ENCODE measurements around the gene SCLY.
A peak's percentile ranks its signal among the peaks of the same experiment; 100 is the strongest.
"Not testable (repeated sequence)": the region's sequence is repeated elsewhere in the genome, so short reads cannot be mapped to it uniquely, and the experiment has no call there.

The SCLY gene

DNA sequence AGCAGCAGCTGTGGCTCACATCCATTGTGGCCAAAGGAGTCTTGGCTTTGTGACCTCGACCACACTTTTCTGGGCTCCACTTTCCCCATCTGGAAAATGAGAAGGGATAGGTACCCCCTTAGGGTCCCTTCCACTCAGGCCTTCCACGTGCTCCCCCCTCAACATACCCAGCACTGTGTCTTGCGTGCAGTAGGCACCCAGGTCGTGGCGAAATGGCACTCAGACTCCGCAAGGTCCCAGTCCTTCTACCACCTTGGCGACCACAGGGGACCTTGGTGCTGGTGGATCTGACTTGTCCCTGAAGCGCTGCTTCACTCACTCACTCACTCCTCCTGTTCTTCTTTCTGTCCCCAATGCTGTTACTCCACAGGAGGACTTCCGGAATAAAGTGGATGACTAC, 19.9 kb upstream of the SCLY start:
- DNase-seq (ENCODE audit: low read depth in 2 of 2): no peak

DNA sequence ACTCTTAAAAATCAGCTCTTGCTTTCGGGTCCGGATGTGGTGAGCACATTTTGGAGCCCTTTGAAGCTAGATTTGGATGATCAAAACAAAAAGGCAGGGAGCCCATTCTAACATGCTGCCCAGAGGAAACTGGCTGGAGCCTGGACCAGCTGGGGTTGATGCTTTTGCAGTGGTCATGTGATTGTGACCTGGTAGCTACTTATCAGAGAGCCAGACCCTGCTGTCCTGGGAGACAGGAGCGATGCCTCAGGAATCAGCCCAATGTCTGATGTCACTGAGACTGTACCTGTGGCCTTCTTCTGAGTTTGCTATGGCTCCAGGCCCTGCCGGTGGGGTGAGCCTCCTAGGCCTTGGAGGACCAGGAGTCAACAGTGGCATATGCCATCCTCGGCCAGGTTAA, 18.7 kb upstream of the SCLY start:
- DNase-seq (ENCODE audit: low read depth in 2 of 2): no peak

DNA sequence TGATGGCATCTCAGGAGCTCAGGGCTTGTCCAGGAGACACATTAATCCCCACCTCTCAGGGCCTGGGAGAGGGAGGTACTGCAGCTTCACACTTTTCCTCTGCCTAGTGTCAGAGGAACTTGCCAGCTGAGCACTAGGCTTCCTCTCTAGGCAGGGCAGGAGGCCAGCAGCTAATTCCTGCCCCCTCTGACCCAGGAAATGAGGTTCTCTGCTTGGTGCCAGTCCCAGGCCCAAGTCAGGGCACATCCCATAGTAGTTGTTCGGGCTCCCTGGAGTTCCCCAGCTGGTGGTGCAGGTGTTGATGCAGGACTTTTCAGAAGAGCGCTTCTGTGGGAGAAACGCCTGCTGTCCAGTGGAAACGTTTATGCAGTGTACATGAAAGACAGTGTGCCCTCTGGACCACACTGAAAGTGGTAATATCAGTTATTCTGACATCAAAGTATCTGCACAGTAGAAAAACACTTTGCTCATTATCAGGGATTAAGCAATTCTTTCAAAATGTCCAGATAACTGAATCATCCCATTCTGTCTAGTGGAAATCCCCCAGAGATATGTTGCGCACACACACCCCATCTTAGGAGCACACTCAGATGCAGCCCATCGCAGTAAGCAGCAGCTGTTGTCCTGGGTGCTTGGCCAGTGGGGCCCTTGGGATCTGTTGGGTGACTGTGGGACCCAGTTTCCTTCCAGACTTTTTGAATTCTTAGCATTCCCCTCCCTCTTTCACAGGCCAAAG, 17.8 kb upstream of the SCLY start:
- DNase-seq (ENCODE audit: low read depth in 2 of 2): no peak

GRCh38 chr2:238043851-238044250, 16.9 kb upstream of the SCLY start:
- no peak for DNase-seq (ENCODE audit: low read depth in 2 of 2)

GRCh38 chr2:238045575-238045974, 15.2 kb upstream of the SCLY start:
- no peak for DNase-seq (ENCODE audit: low read depth in 2 of 2)

- no peak for DNase-seq (ENCODE audit: low read depth in 2 of 2)
Measured at GRCh38 chr2:238046725-238047270, 14.0 kb upstream of the SCLY start.

DNA sequence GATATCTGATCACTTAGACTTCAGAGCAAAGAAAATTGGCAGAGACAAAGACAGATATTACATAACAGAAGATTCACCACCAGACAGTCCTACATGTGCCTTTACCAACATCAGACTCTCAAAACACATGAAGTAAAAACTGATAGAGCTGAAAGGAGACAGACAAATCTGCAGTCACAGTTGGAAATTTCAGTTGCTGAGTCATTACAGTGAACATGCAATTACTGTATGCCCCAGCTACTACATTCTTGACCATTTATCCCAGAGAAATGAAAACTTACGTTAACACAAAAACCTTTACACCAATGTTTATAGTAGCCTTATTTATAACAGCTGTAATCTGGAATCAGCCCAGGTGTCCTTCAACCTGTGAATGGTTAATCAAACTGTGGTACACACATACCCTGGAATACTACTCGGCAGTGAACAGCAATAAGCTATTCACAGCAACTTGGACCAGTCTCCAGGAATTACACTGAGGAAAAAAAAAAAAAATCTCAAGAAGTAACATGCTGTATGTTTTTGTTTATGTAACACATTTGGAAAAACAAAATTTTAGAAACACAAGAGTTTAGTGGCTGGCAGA, 7.5 kb upstream of the SCLY start:
- DNase-seq (ENCODE audit: low read depth in 2 of 2): no peak

GRCh38 chr2:238055841-238056240, 5.0 kb upstream of the SCLY start:
- DNase-seq (ENCODE audit: low read depth in 2 of 2): no peak

DNA sequence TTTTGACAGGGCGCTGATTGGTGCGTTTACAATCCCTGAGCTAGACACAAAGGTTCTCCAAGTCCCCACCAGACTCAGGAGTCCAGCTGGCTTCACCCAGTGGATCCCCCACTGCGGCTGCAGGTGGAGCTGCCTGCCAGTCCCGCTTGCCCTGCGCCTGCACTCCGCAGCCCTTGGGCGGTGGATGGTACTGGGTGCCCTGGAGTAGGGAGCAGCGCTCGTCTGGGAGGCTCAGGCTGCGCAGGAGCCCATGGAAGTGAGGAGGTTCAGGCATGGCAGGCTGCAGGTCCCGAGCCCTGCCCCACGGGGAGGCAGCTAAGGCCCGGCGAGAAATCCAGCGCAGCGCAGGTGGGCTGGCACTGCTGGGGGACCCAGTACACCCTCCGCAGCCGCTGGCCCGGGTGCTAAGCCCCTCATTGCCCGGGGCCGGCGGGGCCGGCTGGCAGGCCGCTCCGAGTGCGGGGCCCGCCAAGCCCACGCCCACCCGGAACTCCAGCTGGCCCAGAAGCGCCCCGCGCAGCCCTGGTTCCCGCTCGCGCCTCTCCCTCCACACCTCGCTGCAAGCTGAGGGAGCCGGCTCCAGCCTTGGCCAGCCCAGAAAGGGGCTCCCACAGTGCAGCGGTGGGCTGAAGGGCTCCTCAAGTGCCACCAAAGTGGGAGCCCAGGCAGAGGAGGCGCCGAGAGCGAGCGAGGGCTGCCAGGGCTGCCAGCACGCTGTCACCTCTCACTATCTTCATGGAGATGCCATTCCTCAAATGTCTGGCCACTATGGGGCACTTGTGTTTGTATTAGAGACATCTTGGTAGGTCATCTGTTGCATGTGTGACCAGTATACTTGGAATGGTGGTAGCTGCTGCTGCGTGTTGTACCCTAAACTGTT, 2.9 kb upstream of the SCLY start:
- not testable (repeated sequence) for DNase-seq (ENCODE audit: low read depth in 2 of 2)

GRCh38 chr2:238059505-238059904, 1.3 kb upstream of the SCLY start:
- DNase-seq (ENCODE audit: low read depth in 2 of 2): no peak

GRCh38 chr2:238060096-238060541, 682 bp upstream of the SCLY start:
- no peak for DNase-seq (ENCODE audit: low read depth in 2 of 2)

DNA sequence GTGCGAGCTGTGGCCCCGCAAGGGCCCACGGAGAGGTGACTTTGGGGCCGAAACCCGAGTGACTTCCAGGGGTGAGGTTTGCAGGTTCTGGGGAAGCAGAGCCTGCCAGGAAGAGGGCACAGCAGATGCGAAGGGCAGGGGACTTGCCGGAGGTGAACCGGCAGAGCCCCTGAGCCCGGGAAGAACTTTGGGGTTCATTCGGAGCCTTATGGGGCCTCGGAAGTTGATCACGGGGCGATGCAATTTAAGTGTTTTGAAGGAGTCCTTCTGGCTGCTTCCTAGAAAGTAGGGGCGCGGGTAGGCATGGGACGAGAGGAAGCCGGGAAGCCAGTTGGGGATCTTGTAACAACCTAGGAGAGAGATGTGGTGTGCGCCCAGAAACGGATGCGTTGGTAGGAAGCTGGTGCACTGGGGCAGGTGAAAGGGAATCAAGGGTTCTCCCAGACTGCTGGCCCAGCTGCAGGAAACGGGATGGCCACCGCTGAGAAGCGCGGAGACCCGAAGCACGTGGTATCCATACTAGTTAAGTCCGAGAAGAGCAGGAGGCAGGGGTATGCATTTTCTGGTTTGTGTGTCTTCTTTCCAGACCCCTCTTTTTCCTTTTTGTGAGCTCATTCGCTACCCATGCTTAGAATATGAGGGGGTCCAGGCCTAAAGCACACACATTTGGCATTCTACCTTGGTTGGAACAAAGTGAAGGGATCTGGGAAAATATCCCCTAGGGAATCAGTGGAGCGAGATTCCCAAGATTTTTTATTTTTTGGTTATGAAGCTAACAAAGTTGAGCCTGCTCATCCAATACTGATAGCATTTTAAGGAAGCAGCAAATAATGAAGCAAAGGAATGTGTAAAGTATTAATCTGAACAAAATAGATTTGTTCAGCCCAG, 758 bp downstream of the SCLY start:
- no peak for DNase-seq (ENCODE audit: low read depth in 2 of 2)

DNA sequence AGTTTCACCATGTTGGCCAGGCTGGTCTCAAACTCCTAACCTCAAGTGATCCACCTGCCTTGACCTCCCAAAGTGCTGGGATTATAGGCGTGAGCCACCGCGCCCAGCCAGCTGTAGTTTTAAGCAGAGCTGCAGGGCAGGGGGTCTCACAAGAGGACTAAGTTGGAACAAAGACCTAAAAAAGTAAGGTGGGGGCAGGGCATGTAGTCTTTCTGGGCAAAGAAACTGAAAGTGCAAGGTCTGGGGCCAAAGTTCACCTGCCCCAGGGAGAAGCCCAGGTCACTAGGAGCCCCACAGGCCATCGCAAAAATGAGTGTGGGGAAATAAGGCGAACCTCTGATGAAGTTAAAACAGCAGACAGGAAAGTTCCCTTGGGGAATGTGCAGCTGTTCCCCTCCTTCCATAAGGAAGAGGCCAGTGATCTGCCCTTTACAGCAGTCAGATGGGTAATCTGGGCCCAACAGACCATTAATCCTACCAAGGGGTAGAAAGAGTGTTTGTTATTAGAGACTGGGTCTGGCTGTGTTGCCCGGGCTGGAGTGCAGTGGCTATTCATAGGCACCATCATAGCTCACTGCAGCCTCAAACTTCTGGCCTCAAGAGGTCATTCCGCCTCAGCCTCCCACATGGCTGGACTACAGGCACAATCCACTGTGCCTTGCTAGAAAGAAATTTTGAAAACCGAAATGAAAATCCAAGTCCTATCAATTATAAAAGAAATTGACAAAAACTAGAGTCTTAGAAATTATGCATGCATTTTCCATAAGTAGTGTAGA, 2.8 kb downstream of the SCLY start:
- DNase-seq (ENCODE audit: low read depth in 2 of 2): no peak

- no peak for DNase-seq (ENCODE audit: low read depth in 2 of 2)
Measured at GRCh38 chr2:238064376-238064775, 3.6 kb downstream of the SCLY start.

GRCh38 chr2:238065071-238065846, 4.5 kb downstream of the SCLY start:
- DNase-seq (ENCODE audit: low read depth in 2 of 2): no peak

GRCh38 chr2:238066218-238066617, 5.4 kb downstream of the SCLY start:
- DNase-seq (ENCODE audit: low read depth in 2 of 2): no peak

DNA sequence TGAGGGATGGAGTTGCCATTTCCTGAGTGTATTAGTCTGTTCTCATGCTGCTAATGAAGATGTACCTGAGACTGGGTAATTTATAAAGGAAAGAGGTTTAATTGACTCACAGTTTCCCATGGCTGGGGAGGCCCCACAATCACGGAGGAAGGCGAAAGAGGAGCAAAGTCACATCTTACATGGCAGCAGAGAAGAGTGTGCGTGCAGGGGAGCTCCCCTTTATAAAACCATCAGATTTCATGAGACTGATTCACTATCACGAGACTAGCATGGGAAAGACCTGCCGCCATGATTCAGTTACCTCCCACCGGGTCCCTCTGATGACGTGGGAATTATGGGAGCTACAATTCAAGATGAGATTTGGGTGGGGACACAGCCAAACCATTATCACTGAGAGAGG, 5.9 kb downstream of the SCLY start:
- peak in 1 of 2 donors; percentile 10 for DNase-seq (ENCODE audit: low read depth in 2 of 2)

GRCh38 chr2:238067939-238068338, 7.1 kb downstream of the SCLY start:
- DNase-seq (ENCODE audit: low read depth in 2 of 2): no peak

DNA sequence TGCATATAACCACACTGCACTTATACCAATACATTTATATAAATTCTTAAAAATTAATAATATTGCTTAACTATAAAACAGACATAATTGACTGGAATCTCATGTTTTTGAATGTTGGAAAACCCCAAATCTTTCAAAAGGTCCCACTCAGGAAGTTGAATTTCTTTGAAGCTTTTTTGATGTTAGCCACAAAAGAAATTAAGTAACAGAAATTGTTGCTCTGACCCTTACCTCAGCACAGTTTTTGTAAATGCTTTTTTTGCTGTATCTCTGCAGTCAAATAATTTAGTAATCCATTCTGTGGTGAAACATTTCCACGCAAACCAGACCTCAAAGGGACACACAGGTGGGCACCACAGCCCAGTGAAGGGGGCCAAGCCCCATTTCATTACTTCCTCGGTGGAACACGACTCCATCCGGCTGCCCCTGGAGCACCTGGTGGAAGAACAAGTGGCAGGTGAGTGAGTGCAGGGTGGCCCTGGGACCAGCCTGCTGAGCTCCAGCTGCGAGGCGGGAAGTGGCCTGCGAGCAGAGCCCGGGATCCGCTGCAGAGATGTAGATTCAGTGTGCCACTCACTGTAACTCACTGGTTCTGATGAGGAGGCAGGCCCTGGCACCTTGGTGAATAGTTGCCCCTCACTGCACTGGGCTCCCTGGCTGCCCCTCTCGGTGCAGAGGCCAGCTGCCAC, 8.4 kb downstream of the SCLY start:
- DNase-seq (ENCODE audit: low read depth in 2 of 2): no peak

Data from stimulated activated CD4-positive, alpha-beta T cell treated with anti-CD3 and anti-CD28 coated beads, Interleukin-1b, Interleukin-23, amount 100 ng/mL, for 4 hours (primary cell).